Measurements from ENCODE around the gene PDIA5. TPM values are rescaled to one million over a fixed set of nuclear protein-coding genes. Genes with fewer than 3 reads are reported as not detected.
A peak's percentile ranks its signal among the peaks of the same experiment; 100 is the strongest.

Gene PDIA5
- total RNA-seq, 1 experiment from 2014 or later, result 41.5 TPM

GRCh38 chr3:123034996-123035395, 31.8 kb upstream of the PDIA5 start:
- Mint-ChIP-seq H3K4me3 (no peak overlapping the region), H3K4me1 (peaks cover 6% of the 10 kb centered on the region; the same call in 1 of the 2 replicates), H3K27ac (no peak overlapping the region), H3K9me3 (no peaks in the 10 kb centered on the region), H3K27me3 (ENCODE audit: low read depth) (peaks cover 8% of the 10 kb centered on the region), H3K36me3 (no peaks in the 10 kb centered on the region)
- no peak for DNase-seq (ENCODE audit: low spot score)
- TF ChIP-seq RORB (CRISPR knock-in tag; IDR thresholded peaks at IDR 0.05), result no peak
- no peak for TF ChIP-seq SP1 (CRISPR knock-in tag; conservative IDR thresholded peaks at IDR 0.05)
- no peak for TF ChIP-seq ZNF317 (CRISPR knock-in tag; IDR thresholded peaks at IDR 0.05; ENCODE audit: borderline replicate concordance, low read depth)
- no peak for TF ChIP-seq ZNF121 (CRISPR knock-in tag; IDR thresholded peaks at IDR 0.05)
- no peak for TF ChIP-seq SOX15 (CRISPR knock-in tag; IDR thresholded peaks at IDR 0.05)
- no peak for TF ChIP-seq NR1H2 (CRISPR knock-in tag; IDR thresholded peaks at IDR 0.05)
- no peak for TF ChIP-seq GABPB1 (CRISPR knock-in tag; IDR thresholded peaks at IDR 0.05)
- no peak for TF ChIP-seq E2F1 (CRISPR knock-in tag; IDR thresholded peaks at IDR 0.05)
- no peak for TF ChIP-seq MAX (CRISPR knock-in tag; IDR thresholded peaks at IDR 0.05)
- TF ChIP-seq HMGA2 (CRISPR knock-in tag; IDR thresholded peaks at IDR 0.05), result no peak
- no peak for TF ChIP-seq ZNF263 (CRISPR knock-in tag; IDR thresholded peaks at IDR 0.05; ENCODE audit: low read depth)
- TF ChIP-seq CDX4 (CRISPR knock-in tag; IDR thresholded peaks at IDR 0.05; ENCODE audit: borderline replicate concordance), result no peak
- no peak for TF ChIP-seq NR2C2 (CRISPR knock-in tag; IDR thresholded peaks at IDR 0.05)
- TF ChIP-seq ZNF512 (CRISPR knock-in tag; IDR thresholded peaks at IDR 0.05; ENCODE audit: borderline replicate concordance), result no peak
- no peak for TF ChIP-seq CBFB (CRISPR knock-in tag; IDR thresholded peaks at IDR 0.05; ENCODE audit: low read depth)
- no peak for TF ChIP-seq ZNF416 (CRISPR knock-in tag; IDR thresholded peaks at IDR 0.05)
- TF ChIP-seq IRF1 (CRISPR knock-in tag; IDR thresholded peaks at IDR 0.05), result no peak
- no peak for TF ChIP-seq SMAD3 (CRISPR knock-in tag; IDR thresholded peaks at IDR 0.05; ENCODE audit: borderline replicate concordance)
- POLR2A ChIA-PET, result no interaction called here
- ATAC-seq, result no peak
- CTCF ChIA-PET, result no interaction called here

GRCh38 chr3:123036352-123037014, 30.3 kb upstream of the PDIA5 start:
- Mint-ChIP-seq H3K4me3 (no peak overlapping the region), H3K9me3 (no peaks in the 10 kb centered on the region), H3K27me3 (ENCODE audit: low read depth) (peaks cover 6% of the 10 kb centered on the region), H3K27ac (no peak overlapping the region), H3K4me1 (peaks cover 6% of the 10 kb centered on the region; the same call in 1 of the 2 replicates), H3K36me3 (no peaks in the 10 kb centered on the region)
- ChIA-PET POLR2A (no interaction called here), CTCF (interaction anchor here (0.8 kb wide), 1 partner anchor 9 kb away, joined by 3 read pairs; the partner anchor contains the start of gene SEMA5B)
- no peak for TF ChIP-seq ESRRA (CRISPR knock-in tag; IDR thresholded peaks at IDR 0.05; ENCODE audit: borderline replicate concordance)
- peak; percentile 31; the same call in 1 of the 2 replicates for TF ChIP-seq USF2 (CRISPR knock-in tag; IDR thresholded peaks at IDR 0.05)
- DNase-seq (ENCODE audit: low spot score) (no peak), ATAC-seq (no peak)

All from WTC11 (cell line).